ENCODE data around the gene UBE2J2. TPM values are rescaled to one million over a fixed set of nuclear protein-coding genes. Genes with fewer than 3 reads are reported as not detected.
A peak's percentile ranks its signal among the peaks of the same experiment; 100 is the strongest.

The UBE2J2 gene
- total and polyA plus RNA-seq, 2 of the 4 experiments (the other 2 are of a cell fraction) = 20.6 to 67.5 TPM

GRCh38 chr1:1244192-1244811 lies 29.4 kb downstream of the UBE2J2 start:
- DNase-seq = no peak
- H2BK5ac ChIP-seq (ENCODE audit: low read depth, low read length, poor library complexity, severe bottlenecking) = no peak overlapping the region
- no peak overlapping the region; the same call in 1 of the 2 replicates for H2AK5ac ChIP-seq (ENCODE audit: low read depth, low read length)
- no peak overlapping the region for H3K4me2 ChIP-seq (ENCODE audit: low read depth, low read length)
- peaks cover 2% of the 10 kb centered on the region; the same call in 1 of the 2 replicates for H3K36me3 ChIP-seq (ENCODE audit: control insufficient read depth, insufficient read depth, low read length)
- H3K23ac ChIP-seq (ENCODE audit: low read depth, low read length) = no peak overlapping the region
- no peak overlapping the region for H3K4ac ChIP-seq (ENCODE audit: low read depth, low read length)
- no peak overlapping the region for H3K27ac ChIP-seq (ENCODE audit: insufficient read depth, low read length)
- 66% methylated on average over 19 of the region's 30 CpGs; no CpG with 5 or more reads in 1 of the 2 experiments for WGBS, 2 experiments (ENCODE audit: extremely low coverage in 2 of 2, insufficient read length in 1 of 2)
- no peak overlapping the region for H4K91ac ChIP-seq (ENCODE audit: insufficient read depth, low read depth, low read length)
- H3K4me3 ChIP-seq (ENCODE audit: insufficient read depth, low read depth, low read length) = no peak overlapping the region
- in situ Hi-C loops (cut with MboI; ENCODE audit: low sequenced_read_pairs) = no loop called here
- no peak overlapping the region for H2BK20ac ChIP-seq (ENCODE audit: low read depth, low read length)
- intact Hi-C loops (cut with micrococcal nuclease) = no loop called here
- ChIA-PET CTCF (no interaction called here), POLR2A (ENCODE audit: unreplicated experiment) (no interaction called here)
- ATAC-seq (ENCODE audit: low read depth) = no peak
- TF ChIP-seq ELK1 (IDR thresholded peaks at IDR 0.05; ENCODE audit: borderline replicate concordance, low read depth, low read length) (no peak), MAFK (IDR thresholded peaks at IDR 0.05; ENCODE audit: low read depth, low read length) (no peak), RCOR1 (IDR thresholded peaks at IDR 0.05; ENCODE audit: insufficient replicate concordance, low read length) (no peak), RFX5 (IDR thresholded peaks at IDR 0.05; ENCODE audit: low read depth, low read length) (no peak), CHD1 (IDR thresholded peaks at IDR 0.05; ENCODE audit: low read depth, low read length) (no peak), CEBPB (IDR thresholded peaks at IDR 0.05; ENCODE audit: low read depth, low read length) (no peak), MAZ (IDR thresholded peaks at IDR 0.05; ENCODE audit: borderline replicate concordance, low read depth, low read length) (no peak), NFE2L2 (IDR thresholded peaks at IDR 0.05; ENCODE audit: low read depth, low read length) (no peak), FOS (IDR thresholded peaks at IDR 0.05; ENCODE audit: low read depth, low read length) (no peak), BHLHE40 (IDR thresholded peaks at IDR 0.05; ENCODE audit: low read depth, low read length) (no peak), POLR2A (IDR thresholded peaks at IDR 0.05; ENCODE audit: low read depth, low read length) (no peak), CTCF (conservative IDR thresholded peaks at IDR 0.05; ENCODE audit: low read depth, low read length) (no peak), SMC3 (IDR thresholded peaks at IDR 0.05; ENCODE audit: low read depth, low read length) (no peak), RAD21 (IDR thresholded peaks at IDR 0.05; ENCODE audit: low read length) (no peak), USF2 (IDR thresholded peaks at IDR 0.05; ENCODE audit: low read depth, low read length) (no peak), MXI1 (IDR thresholded peaks at IDR 0.05; ENCODE audit: borderline replicate concordance, low read depth, low read length) (no peak)
- no peak overlapping the region for H3K9ac ChIP-seq (ENCODE audit: low read depth, low read length)
- peak overlapping the region; percentile 50 for H2AK9ac ChIP-seq (replicated peaks; ENCODE audit: low read depth, low read length, poor library complexity)
- H4K8ac ChIP-seq (ENCODE audit: low read depth in 2 of 2, low read length in 2 of 2) = no peak overlapping the region
- no peak overlapping the region for H2BK15ac ChIP-seq (ENCODE audit: low read depth, low read length)
- H3K27me3 ChIP-seq (ENCODE audit: control insufficient read depth, insufficient read depth, low read length) = no peaks in the 10 kb centered on the region
- no TSS peak for BruUV-seq (replicated peaks)
- H3K9me3 ChIP-seq (ENCODE audit: control insufficient read depth, insufficient read depth, low read length) = no peaks in the 10 kb centered on the region
- no peak overlapping the region for H4K5ac ChIP-seq (ENCODE audit: low read depth, low read length)
- no peak overlapping the region for H3K56ac ChIP-seq (ENCODE audit: extremely low read depth, insufficient read depth, low read length)
- dilution Hi-C loops (cut with HindIII; ENCODE audit: low sequenced_read_pairs, unreplicated experiment) = no loop called here
- H3K4me1 ChIP-seq (ENCODE audit: control insufficient read depth, insufficient read depth, low read length) = peaks cover 8% of the 10 kb centered on the region
- no peak overlapping the region for H3K14ac ChIP-seq (replicated peaks; ENCODE audit: low read depth, low read length)
- H2AFZ ChIP-seq (replicated peaks; ENCODE audit: low read length, poor library complexity) = peak overlapping the region; percentile 32
- H3K9me1 ChIP-seq (ENCODE audit: insufficient read depth, low read length) = no peaks in the 10 kb centered on the region
- no peaks in the 10 kb centered on the region for H4K20me1 ChIP-seq (ENCODE audit: insufficient read depth, low read length)
- no peak overlapping the region for H2BK120ac ChIP-seq (ENCODE audit: low read depth, low read length)
- no peak overlapping the region for H3K18ac ChIP-seq (ENCODE audit: low read depth, low read length)
- H3K79me1 ChIP-seq (ENCODE audit: low read depth in 1 of 2, low read length in 2 of 2) = no peaks in the 10 kb centered on the region

All from IMR-90 (cell line).